ENCODE measurements around the gene PDE4A. TPM values are rescaled to one million over a fixed set of nuclear protein-coding genes. Genes with fewer than 3 reads are reported as not detected.

The PDE4A gene
- total RNA-seq, 4 donors from 2014 or later, result 6.4 to 10.1 (median 8.4) TPM

DNA sequence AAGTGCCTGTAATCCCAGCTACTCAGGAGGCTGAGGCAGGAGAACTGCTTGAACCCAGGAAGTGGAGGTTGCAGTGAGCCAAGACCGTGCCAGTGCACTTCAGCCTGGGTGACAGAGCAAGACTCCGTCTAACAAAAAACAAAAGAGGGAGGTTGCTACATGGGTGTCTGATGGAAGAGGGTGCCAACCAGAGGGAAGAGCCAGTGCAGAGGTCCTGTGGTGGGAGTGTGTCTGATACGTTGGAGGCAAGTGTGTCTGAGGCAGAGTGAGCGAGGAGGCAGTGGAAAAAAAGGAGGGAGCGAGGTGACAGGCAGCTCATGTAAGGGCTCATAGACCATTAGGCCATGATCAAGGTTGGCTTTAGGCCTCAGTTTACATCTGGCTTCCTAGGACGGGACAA lies 6.8 kb downstream of the PDE4A start:
- Histone ChIP-seq H3K9me3 (no peaks in the 10 kb centered on the region), H3K4me3 (no peak overlapping the region), H3K27me3 (peaks cover 9 to 12% (median 12%) of the 10 kb centered on the region in 3 donors), H3K27ac (no peak overlapping the region), H3K36me3 (no peaks in the 10 kb centered on the region), H3K4me1 (peaks cover 10 to 24% of the 10 kb centered on the region in 2 donors)
- intact Hi-C loops (cut with DNase I; ENCODE audit: low total_unique reads), result no loop called here
- in situ Hi-C loops (cut with MboI; ENCODE audit: low sequenced_read_pairs in 4 of 4), result no loop called here
- DNase-seq, result no peak
- ATAC-seq, result no peak
- TF ChIP-seq POLR2A (IDR thresholded peaks at IDR 0.05), result no peak
- TF ChIP-seq, protein P1, sequence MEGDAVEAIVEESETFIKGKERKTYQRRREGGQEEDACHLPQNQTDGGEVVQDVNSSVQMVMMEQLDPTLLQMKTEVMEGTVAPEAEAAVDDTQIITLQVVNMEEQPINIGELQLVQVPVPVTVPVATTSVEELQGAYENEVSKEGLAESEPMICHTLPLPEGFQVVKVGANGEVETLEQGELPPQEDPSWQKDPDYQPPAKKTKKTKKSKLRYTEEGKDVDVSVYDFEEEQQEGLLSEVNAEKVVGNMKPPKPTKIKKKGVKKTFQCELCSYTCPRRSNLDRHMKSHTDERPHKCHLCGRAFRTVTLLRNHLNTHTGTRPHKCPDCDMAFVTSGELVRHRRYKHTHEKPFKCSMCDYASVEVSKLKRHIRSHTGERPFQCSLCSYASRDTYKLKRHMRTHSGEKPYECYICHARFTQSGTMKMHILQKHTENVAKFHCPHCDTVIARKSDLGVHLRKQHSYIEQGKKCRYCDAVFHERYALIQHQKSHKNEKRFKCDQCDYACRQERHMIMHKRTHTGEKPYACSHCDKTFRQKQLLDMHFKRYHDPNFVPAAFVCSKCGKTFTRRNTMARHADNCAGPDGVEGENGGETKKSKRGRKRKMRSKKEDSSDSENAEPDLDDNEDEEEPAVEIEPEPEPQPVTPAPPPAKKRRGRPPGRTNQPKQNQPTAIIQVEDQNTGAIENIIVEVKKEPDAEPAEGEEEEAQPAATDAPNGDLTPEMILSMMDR (IDR thresholded peaks at IDR 0.05 in 4 of 5, conservative IDR thresholded peaks at IDR 0.05 in 1 of 5), result no peak

DNA sequence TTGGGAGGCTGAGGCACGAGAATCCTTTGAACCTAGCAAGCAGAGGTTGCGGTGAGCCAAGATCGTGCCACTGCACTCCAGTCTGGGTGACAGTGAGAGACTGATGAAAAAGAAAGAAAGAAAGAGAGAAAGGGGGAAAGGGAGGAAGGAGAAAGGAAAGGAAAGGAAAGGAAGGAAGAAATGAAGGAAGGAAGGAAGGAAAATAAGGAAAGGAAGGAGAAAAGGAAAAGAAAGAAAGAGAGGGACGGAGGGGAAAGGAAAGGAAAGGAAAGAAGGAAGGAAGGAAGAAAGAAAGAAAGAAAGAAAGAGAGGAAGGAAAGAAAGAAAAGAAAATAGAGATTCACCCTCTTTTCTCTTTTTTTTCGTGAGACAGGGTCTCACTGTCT lies 8.7 kb downstream of the PDE4A start:
- in situ Hi-C loops (cut with MboI; ENCODE audit: low sequenced_read_pairs in 4 of 4) (no loop called here), intact Hi-C loops (cut with DNase I; ENCODE audit: low total_unique reads) (no loop called here)
- H3K27ac ChIP-seq, result peak overlapping the region in 2 of 4 donors; percentile 5 to 30

DNA sequence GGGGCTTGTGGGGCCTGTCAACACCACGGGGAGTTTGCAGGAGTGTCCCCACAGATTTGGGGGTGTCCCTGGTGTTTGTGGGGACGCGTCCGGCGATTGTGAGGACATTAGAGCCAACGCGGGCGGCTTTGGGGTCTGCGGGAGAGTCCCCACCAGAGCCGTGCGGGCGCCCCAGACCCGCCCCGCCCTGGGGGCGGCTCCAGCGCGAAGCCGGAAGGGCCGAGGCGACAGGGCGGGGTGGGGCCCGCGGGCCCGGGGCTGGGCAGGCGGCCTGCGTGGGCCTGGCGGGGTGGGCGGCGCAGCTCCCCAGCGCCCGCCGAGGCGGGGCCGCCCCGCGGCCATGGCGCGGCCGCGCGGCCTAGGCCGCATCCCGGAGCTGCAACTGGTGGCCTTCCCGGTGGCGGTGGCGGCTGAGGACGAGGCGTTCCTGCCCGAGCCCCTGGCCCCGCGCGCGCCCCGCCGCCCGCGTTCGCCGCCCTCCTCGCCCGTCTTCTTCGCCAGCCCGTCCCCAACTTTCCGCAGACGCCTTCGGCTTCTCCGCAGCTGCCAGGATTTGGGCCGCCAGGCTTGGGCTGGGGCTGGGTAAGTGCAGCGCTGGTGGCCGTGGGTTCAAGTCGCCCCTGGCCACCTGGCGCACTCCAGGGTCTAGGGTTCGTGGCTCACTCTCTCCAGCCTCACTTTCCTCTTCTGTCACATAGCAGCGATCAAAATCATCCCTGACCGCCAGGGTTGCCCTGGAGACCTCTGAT lies 10.3 kb downstream of the PDE4A start:
- intact Hi-C loops (cut with DNase I; ENCODE audit: low total_unique reads), result no loop called here
- ATAC-seq, result no peak
- Histone ChIP-seq H3K4me1 (peaks cover 27 to 36% of the 10 kb centered on the region in 2 donors), H3K27ac (peak overlapping the region; percentile 93 to 96 (median 94)), H3K36me3 (no peaks in the 10 kb centered on the region), H3K9me3 (no peaks in the 10 kb centered on the region), H3K4me3 (peak overlapping the region; percentile 65 to 96 (median 67)), H3K27me3 (no peaks in the 10 kb centered on the region)
- in situ Hi-C loops (cut with MboI; ENCODE audit: low sequenced_read_pairs in 4 of 4), result no loop called here
- no peak for DNase-seq
- peak in 1 of 2 donors; percentile 43 for TF ChIP-seq POLR2A (IDR thresholded peaks at IDR 0.05)
- TF ChIP-seq, protein P1 (IDR thresholded peaks at IDR 0.05 in 4 of 5, conservative IDR thresholded peaks at IDR 0.05 in 1 of 5), result no peak

More for the DNA sequence above, 8.7 kb downstream of the PDE4A start:
- Histone ChIP-seq H3K4me1 (peaks cover 24 to 39% of the 10 kb centered on the region in 2 donors), H3K9me3 (no peaks in the 10 kb centered on the region), H3K36me3 (no peaks in the 10 kb centered on the region), H3K4me3 (no peak overlapping the region), H3K27me3 (peaks cover 0 to 1% (median 0%) of the 10 kb centered on the region in 3 donors)
- no peak for ATAC-seq
- TF ChIP-seq, protein P1 (IDR thresholded peaks at IDR 0.05 in 4 of 5, conservative IDR thresholded peaks at IDR 0.05 in 1 of 5), result no peak
- TF ChIP-seq POLR2A (IDR thresholded peaks at IDR 0.05), result no peak
- DNase-seq, result no peak

DNA sequence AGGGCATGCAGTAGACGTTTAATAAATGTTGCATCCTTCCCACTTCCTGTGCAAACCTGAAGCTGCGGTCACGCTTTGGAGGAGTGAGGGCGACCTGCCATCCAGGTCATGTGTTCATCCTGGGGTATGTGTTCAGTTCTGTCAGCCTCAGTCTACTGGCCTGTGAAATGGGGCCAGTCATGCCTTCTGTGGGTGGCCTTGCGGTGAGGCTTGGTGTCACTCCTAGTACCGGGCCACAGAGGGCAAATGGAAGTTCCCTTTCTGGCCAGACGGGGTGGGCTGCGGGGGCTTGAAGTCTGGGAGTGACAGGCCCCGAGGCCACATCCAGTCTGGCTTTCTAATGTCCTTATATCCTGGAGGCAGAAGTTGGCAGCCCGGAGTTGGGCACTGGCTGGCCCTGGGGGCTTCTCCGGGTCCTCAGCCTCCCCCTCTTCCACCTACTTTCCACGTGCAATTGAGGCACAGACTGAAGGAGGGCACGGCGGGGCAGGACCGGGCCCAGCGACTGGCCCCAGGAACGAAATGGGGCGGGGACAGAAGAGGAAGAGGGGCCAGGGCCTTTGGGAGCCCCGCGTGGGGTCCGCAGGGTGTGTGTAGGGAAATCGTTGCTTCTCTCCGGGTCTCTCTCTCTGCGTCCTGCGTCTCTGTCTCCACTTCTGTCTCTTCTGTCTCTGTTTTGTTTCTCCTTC lies 11.1 kb downstream of the PDE4A start:
- peak in 1 of 2 donors; percentile 62 for DNase-seq
- peak overlapping the region; percentile 93 to 96 (median 94) for H3K27ac ChIP-seq
- intact Hi-C loops (cut with DNase I; ENCODE audit: low total_unique reads), result no loop called here

More for the DNA sequence above, 11.1 kb downstream of the PDE4A start:
- TF ChIP-seq, protein P1 (IDR thresholded peaks at IDR 0.05 in 4 of 5, conservative IDR thresholded peaks at IDR 0.05 in 1 of 5), result peak in 1 of 5 experiments; percentile 3
- TF ChIP-seq POLR2A (IDR thresholded peaks at IDR 0.05), result no peak
- in situ Hi-C loops (cut with MboI; ENCODE audit: low sequenced_read_pairs in 4 of 4), result no loop called here
- Histone ChIP-seq H3K36me3 (no peaks in the 10 kb centered on the region), H3K27me3 (no peaks in the 10 kb centered on the region), H3K4me1 (peaks cover 27 to 38% of the 10 kb centered on the region in 2 donors), H3K4me3 (peak overlapping the region; percentile 65 to 96 (median 67)), H3K9me3 (no peaks in the 10 kb centered on the region)
- no peak for ATAC-seq

Measured in gastrocnemius medialis (tissue), 4 donors.